GM18498 (cell line): ENCODE measurements around the gene XKR7.

Experiments
- ATAC-seq: cut with Tn5 transposase; IDR thresholded peaks from one replicate; pipeline ENCODE4 v1.9.1; 2021; ENCODE audit warnings: mild to moderate bottlenecking, moderate library complexity; ENCODE audit not compliant: unreplicated experiment

Gene XKR7

DNA sequence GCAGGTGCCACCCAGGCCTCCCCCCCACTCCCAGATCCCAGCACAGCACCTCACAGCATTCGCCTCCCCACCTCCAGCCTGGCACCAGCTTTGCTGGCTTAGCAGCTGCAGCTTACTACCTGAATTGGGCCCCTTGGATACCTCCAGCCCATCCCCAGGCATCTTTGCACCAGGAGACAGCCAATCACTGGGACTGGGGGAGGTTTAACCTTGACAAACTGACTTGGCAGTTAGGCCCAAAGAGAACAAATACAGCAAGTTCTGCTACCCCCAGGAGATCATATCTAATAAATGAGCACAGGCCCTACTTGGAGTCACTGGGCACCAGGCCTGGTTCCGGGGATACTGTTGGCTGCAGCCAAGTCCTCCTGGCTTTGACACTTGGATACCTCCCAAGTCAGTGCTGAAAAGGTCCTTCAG is 24.9 kb upstream of the XKR7 start:
- no peak for ATAC-seq

DNA sequence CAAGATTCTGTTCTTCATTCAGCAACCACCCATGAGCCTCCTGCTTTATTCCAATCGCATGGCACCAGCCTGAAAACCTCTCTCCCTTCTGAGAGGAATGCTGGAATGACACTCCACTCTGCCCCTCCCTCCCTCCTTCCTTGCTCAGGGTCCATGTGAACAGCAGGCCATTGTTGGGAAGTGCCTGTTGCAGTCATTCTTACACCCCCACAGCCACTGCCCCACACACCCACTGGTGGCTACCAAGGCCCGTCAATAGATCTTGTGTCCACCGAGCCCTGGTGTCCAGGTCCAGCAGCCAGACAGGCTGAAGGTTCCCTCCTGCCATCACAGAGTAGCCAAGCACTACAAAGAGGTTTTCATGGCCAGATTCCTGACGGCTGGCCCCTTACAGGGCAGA is 22.6 kb upstream of the XKR7 start:
- no peak for ATAC-seq

DNA sequence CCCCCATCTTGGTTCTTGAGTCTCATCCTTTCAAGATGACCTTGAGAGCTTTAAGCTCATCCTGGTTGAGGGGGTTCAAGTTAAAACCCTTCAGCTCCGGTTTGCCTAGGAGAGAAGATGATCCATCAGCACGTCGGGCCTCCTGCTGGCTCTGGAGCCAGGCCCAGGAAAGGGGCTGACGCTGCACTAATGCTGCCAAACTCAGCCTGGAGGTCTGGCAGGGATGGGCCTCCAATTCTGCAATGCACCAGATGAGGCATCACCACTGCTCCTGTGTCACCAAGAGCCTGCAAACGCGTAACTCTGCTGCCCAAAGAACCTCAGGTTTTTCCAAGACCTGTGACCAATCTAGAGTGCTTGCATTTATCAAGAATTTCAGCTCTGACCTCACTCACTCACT is 22.2 kb upstream of the XKR7 start:
- ATAC-seq, result no peak

DNA sequence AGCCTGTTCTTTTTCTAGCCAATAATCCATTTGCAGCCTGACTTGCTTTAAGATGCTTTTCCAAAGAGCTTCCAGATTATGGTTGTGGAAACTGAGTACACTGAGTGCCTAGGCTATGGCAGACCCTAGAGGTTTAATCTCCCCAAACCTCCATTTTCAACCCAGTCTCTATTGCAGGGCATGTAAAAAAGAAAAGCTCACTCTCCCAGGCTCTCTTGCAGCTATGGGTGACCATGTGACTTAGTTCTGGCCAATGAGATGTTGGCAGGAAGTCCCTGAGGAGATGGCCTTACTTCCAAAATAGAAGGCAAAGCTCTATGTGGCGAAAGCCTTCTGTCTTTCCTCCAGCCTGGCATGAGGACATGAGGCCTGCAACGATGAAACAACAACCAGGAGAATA is 19.9 kb upstream of the XKR7 start:
- ATAC-seq, result no peak

DNA sequence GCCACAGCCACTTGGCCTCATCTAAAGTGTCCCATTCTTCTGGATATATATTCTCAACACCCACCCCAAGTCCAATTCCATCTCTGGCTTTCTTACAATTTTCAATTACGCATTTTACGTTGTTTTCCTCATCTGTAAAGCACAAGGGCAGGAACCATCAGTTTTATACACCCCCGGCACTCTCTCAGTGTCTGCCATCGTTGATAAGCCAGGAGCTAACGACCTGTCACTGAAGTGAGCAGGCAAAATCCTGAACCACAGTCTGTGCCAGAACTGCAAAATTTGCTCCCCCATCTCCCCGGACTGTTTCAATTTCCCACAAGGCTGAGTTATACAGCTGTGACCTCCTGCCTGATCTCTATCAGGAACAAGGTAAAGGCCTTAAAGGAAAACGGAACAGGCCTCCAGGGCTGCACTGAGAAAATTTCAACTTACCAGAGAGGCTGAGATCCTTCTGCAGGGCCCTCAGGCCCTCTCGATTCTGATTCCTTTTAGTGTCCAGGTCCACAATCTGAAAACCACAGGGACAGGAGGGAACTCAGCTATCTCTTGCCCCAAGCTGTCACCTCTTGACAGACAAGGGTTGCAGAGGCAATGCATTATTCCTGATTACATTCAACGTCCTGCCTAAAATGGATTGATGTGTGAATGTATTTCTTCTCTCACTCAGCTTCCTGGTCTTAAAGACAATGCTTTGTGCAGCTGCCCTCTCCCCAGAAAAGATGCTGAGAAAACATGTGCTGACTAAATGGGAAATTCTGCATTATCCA is 17.9 kb upstream of the XKR7 start:
- no peak for ATAC-seq

DNA sequence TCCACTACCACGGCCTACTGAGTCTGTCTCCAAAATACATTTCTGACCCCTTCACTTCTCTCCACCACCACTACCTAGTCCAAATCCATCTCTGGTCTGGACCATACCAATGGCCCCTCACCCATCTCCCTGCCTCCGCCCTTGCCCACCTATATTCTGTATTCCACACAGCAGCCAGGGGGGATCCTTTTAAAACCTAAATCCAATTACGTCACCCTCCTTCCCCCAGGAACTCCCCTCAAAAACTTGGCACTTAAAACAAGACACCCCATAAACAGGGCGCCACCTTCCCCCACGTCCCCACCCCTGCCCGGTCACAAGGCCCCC is 16.8 kb upstream of the XKR7 start:
- no peak for ATAC-seq

DNA sequence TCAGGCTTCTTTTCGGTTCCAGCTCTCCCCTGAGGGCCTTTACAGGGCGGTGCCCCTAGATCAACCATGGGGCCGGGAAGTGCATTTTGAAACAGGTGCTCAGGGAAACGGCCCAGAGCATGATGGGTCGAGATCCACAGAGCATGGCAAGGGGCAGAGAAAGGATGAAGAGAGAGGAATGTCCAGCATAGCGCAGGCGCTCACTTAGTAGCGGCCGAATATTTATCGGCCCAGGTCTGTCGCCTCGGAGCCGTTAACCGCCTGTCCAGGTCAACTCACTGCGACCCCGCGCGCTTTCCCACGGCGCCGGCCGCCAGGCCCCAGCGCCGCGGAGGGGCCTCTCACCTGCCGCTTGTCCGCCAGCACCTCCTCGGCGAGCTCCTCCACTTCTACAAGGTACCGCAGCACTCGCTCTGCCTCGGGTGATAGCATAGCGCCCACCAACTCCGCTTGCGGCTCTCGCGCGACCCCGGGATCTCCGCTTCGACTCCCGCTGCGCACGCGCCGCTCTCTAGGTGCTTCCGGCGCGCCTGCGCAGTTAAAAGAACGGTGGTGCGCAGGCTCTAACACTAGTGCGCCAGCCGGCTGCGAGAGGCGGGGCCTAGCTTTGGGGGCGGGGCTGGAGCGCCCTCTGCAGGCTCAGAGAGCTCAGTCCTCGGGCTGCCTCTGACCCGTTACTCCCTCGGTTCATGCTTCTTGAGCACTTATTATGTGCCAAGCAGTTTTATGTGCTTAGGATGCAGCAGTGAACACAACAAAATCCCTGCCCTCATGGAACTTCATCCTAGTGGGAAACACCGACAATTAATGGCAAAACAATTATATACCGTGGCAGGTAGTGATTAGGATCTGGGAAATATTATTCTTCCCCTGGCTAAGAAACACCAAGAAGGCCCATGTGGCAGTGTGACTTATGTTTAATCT is 16.2 kb upstream of the XKR7 start, which contains the start of gene PDRG1:
Gene PDRG1 (minus strand): TSS at position 517 of the 924 bp plus-strand sequence. CDS start 85 bp downstream, at position 432.
- ATAC-seq, result peak; percentile 93

DNA sequence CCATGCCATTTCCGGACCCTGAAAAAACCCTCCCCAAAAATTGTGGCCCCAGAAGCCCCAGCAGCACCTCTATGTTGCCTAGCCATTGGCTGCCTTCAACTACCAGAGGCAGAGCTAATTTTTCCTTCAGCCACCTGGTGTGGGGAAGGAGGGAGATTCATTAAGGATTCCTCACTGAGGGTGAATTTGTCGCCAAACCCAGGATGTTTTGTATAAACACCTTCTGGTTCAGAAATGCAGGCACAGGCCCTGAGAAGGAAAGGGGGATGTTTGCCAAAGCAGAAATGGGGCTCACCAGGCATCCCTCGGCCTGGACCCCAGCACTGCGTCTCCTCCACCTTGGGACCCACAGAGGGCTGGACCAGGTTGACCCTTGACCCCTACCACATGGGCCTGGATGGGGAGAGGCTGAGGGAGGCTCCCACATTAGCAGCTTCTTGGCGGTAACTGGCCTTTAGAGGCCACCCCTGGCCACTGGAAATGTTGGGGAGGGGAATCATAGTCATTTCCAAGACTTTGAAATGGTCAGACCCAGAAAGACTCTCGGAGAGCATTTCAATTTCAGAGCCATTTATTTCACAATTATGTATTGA is 14.3 kb upstream of the XKR7 start:
- no peak for ATAC-seq

DNA sequence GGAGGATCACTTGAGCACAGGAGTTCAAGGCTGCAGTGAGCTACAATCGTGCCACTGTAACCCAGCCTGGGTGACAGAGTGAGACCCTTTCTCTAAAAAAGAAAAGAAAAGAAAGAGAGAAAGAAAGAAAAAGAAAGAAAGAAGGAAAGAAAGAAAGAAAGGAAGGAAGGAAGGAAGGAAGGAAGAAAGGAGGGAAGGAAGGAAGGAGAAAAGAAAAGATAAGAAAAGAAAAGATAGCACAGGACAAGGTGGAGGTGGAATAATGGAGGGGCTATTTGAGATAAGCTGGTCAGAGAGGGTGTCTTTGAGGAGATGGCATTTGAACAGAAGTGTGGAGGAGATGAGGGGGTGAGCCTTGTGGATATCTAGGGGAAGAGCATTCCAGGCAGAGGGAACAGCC is 13.5 kb upstream of the XKR7 start:
- no peak for ATAC-seq

DNA sequence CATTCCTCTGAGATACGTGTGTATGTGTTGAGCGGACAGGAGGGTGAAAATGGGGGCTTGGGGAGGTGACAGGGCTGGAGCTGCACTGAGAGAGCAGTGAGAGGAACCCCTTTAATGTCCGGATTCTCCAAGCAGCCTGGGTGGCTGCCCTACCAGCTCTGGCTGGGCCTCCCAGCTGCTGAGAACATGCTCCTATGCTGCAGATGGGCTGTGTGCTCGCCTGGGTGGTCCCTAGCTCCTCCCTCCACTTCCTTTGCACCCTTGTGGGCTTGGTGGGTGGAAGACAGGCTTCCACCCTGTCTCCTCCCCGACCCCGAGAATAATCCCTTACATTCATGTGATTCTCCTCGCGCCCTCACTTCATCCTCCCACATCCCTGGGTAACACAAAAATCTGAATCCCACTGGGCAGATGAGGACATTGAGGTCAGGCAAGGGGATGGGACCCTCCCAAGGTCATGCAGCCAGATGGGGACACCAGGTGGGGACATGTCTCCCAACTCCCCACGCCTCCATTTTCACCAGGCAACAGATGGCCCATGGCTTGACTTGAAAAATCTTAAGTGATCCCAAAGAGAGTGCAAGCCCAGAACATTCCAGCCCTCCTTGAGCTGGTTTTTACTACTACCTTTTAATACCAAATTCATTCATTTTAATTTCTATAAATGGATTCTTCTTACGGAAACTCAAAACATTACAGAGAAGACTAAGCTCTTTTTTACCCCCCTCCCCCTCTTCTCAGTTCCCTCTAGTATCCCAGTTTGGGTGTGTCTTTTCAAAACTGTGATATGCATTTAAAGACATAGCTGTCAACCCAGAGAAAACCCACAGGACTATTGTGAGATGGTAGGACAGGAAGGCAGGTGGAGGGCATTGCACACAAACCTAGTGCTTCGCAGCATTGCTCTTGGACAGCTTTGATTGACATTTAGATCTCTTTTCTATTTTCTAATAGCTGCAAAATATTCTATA is 11.1 kb upstream of the XKR7 start:
- ATAC-seq, result no peak

DNA sequence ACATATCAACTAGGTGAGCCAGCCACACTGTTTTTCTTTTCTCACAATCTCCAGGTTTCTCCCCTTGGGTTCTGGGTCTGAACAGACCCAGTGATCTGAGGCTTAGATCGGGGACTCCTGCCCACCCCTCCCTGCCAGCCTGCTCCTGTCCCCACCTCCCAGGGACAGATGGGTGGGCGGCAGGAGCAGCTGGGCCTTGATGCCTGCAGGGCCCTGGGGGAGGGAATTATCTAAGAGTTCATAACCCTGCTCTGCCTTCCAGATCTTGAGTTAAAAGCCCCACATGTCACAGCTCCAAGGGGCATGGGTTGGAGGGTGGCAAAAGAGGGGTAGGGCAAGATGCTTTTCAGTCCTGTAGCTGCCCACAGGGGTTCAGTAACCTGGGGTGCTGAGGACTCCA is 5.2 kb upstream of the XKR7 start:
- ATAC-seq, result no peak

DNA sequence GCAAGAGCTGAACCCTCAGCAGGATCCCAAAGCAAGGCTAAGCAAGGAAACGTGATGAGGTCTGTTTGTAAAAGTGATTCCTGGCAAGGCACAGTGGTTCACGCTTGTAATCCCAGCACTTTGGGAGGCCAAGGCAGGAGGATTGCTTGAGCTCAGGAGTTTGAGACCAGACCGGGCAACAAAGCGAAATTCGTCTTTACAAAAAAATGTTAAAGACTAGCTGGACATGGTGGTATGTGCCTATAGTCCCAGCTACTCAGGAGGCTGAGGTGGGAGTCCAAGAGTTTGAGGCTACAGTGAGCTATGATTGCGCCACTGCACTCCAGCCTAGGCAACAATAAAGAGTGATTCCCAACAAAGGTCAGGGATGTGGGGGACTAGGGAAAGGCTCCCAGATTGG is 4.1 kb upstream of the XKR7 start:
- no peak for ATAC-seq

DNA sequence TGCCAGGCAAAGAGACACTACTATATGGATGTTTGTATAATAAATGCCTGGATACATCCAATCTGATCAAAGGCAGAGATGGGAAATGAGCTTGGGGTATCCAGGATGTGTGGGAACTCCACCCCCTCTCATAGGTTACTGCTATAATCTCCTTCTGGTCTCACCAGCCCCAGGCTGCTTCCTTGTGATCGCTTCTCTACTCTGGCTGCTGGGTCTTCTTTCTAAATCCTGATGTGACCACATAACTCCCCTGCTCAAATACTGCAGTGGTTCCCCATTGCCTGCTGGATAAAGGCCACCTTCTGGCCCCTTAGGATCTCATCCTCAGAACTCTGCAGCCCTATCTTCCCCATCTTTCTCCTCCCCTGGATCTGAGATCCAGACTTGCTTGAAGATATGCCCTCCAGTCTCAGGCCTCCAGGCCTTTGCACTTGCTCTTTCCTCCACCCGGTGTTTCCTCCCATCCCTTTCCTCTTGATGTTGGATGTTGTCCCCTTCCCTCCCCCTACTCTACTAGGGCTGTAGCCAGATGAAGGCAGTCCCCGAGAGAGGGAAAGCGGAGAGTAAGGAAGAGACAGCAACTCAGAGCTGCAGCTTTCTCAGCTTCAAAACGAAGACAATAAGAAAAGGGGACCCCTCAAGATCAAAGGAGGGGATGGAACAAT is 828 bp upstream of the XKR7 start:
- ATAC-seq, result no peak

DNA sequence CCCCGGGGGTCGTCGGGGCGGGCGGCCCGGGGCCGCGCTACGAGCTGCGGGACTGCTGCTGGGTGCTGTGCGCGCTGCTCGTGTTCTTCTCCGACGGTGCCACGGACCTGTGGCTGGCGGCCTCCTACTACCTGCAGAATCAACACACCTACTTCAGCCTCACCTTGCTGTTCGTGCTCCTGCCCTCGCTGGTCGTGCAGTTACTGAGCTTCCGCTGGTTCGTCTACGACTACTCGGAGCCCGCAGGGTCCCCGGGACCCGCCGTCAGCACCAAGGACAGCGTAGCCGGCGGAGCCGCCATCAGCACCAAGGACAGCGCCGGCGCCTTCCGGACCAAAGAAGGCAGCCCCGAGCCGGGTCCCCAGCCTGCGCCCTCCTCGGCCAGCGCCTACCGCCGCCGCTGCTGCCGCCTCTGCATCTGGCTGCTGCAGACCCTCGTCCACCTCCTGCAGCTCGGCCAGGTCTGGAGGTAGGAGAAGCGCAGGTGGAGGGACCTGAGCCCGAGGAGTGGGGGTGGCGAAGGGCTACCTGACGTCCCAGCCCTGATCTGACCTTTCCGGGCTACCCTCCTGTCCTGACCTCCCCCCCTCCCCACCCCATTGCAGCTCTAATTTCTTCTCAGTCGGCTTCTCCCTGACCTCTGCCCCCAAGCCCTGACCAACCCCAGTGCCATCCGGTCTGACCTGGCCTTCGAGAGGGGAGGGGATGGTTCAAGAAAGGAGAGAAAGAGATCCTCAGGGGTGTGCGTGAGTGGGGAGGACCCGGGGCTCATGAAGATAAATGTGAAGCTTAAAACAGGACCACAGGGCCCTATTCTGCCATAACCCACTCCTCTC is 558 bp downstream of the XKR7 start:
- peak; percentile 61 for ATAC-seq

DNA sequence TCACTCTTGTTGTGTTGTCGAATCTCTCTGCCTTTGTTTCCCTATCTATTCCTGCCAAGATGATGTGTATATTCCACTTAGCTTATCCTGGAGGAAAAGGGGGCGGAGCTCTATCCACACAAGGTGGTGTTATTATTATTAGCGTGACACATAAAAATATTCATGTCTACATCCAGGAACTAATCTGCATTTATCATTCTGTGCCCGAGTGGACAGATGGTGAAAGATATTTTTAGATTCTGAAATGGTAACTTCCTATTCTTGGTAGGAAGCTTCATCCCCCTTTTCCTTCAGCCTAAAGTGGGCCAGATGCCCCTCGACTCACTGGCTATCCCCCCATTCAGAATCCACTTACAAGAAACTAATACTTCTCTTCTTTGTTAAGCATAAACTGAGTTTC is 2.0 kb downstream of the XKR7 start:
- no peak for ATAC-seq

DNA sequence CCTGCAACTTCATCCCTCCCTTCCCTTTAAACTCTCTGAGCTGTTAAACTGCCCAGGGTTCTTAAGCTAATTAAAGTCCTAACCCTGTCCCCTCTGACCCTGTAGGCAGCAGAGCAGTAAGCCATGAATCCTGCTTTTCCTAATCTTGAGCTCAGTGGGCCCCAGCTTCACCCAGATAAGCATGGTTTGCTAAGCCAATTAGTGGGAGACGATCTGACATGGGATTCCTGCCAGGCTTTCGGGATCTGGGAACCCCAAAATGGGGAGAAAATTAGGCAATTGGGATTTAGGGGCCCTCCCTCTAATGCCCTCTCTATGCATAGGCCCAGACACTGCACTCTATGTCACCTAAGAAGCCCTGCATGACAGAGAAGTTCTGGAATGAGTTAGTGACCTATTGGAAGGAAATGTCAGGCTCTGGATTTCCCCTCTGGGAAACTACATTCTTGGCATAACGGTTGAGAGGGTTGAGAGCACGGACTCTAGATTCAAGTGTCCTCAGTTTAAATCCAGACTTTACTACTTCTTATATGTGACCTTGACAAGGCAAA is 4.6 kb downstream of the XKR7 start:
- ATAC-seq, result no peak

DNA sequence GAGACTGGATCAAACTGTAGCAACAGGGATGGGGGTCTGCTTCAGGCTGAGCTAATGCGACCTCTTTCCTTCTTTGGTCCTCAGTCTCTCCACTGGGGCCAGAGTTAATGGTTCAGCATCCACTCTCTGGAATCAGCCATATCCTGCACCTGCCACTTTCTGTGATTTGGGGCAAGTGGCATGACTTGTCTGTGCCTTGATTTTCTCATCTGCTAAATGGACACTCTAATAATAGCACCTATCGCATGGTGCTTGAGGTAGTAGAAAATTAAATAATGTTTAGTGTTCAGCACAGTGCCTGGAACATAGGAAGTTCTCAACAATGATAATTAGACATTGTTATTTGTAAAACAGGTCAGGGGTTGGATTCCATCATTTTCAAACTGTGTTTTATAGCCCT is 6.3 kb downstream of the XKR7 start:
- ATAC-seq, result no peak

DNA sequence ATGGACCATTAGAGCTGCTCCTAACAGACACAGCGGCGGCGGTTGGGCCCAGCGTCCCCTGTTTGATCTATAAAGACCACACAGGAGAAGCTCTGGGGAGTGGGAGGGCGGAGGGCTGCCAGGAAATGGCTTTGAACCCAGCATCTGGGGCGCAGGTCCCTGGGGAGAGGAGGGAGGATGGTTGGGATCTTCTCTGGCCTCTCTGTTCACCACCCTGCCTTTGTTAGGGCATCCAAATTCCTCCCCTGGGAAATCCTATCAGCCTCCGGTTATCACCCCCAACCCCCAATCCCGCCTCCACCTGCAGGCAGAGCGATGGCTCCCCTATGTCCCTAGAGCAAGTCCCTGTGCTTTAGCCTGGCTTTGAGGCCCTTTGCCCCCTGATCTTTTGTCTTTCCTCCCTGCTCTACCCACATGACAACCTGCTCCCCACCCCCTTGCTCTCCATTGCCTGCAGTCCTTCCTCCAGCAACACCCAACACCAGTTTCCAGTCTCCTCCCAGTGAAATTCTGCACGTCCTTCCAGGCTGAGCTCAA is 7.1 kb downstream of the XKR7 start:
- no peak for ATAC-seq

DNA sequence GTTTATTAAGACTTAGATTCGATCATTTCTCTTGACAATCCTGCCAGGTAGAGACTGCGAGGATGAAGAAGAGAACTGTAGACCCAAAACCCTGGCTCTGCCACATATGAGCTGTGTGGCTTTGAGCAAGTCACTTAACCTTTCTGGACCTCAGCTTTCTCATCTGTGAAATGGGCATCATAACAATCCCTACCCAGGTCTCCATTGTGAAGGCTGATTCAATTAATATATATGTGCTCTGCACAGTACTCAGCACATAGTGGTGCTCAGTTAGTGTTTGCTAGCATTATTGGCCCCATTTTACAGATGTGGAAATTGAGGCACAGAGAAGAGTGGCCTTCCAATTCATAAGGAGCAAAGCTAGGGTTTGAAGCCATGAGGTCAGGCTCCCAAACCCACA is 7.9 kb downstream of the XKR7 start:
- ATAC-seq, result no peak
